Keratinocyte (primary cell): ENCODE results near the gene C10orf67. TPM values are rescaled to one million over a fixed set of nuclear protein-coding genes. Genes with fewer than 3 reads are reported as not detected.

ENCODE experiments used
- DNase-seq: peaks from one replicate; pipeline ENCODE4 v3.0.0-alpha.2; 2011; ENCODE audit warnings: low read depth, missing footprints, low spot score
- FAIRE-seq: peaks from 2 replicates; lab custom pipeline; 2011; peaks lifted over from hg19 to GRCh38; lab: Jason Lieb, UNC
- H2AFZ ChIP-seq: 2 replicates; pipeline ENCODE4 v1.6.0; 2012; ENCODE audit warnings: low read length, control low read depth, inconsistent platforms; ENCODE audit not compliant: control insufficient read depth
- H3K27ac ChIP-seq: 2 replicates; pipeline ENCODE4 v1.5.1; 2011; ENCODE audit warnings: low read length; ENCODE audit not compliant: control insufficient read depth, insufficient read depth
- H3K27me3 ChIP-seq: 3 replicates; pipeline ENCODE4 v1.6.0; 2011; ENCODE audit warnings: low read length; ENCODE audit not compliant: control insufficient read depth, insufficient read depth; ENCODE audit errors: extremely low read depth
- H3K36me3 ChIP-seq, 2 experiments: 2 replicates in 1 of 2; 3 replicates in 1 of 2; pipeline ENCODE4 v1.5.1; 2011; ENCODE audit warnings: low read length in 2 of 2, mild to moderate bottlenecking in 1 of 2; ENCODE audit not compliant: control insufficient read depth in 2 of 2, insufficient read depth in 2 of 2; ENCODE audit errors: extremely low read depth in 1 of 2
- H3K4me1 ChIP-seq: 3 replicates; pipeline ENCODE4 v1.5.1; 2011; ENCODE audit warnings: low read length; ENCODE audit not compliant: control insufficient read depth, insufficient read depth; ENCODE audit errors: extremely low read depth
- H3K4me2 ChIP-seq: 3 replicates; pipeline ENCODE4 v1.6.0; 2011; ENCODE audit warnings: low read depth, low read length; ENCODE audit not compliant: control insufficient read depth, insufficient read depth; ENCODE audit errors: extremely low read depth
- H3K4me3 ChIP-seq, 3 experiments: fragments of 200-600 bp in 1 of 3; sonication (generic) in 1 of 3; 2 replicates in 2 of 3; 3 replicates in 1 of 3; pipeline ENCODE4 v1.5.1; 2011 to 2016; ENCODE audit warnings: low read length in 3 of 3, mild to moderate bottlenecking in 3 of 3, control low read depth in 2 of 3, inconsistent platforms in 1 of 3, low read depth in 1 of 3, mixed read lengths in 1 of 3, mixed run types in 1 of 3, moderate library complexity in 1 of 3; ENCODE audit not compliant: control insufficient read depth in 2 of 3, insufficient read depth in 2 of 3; ENCODE audit errors: extremely low read depth in 1 of 3
- H3K79me2 ChIP-seq: 2 replicates; pipeline ENCODE4 v1.6.0; 2012; ENCODE audit warnings: low read length; ENCODE audit not compliant: control insufficient read depth, insufficient read depth
- H3K9ac ChIP-seq: 3 replicates; pipeline ENCODE4 v1.6.0; 2011; ENCODE audit warnings: low read length; ENCODE audit not compliant: control insufficient read depth, insufficient read depth; ENCODE audit errors: extremely low read depth
- H3K9me1 ChIP-seq: 3 replicates; pipeline ENCODE4 v1.6.0; 2011; ENCODE audit warnings: low read length; ENCODE audit not compliant: control insufficient read depth, insufficient read depth; ENCODE audit errors: extremely low read depth
- H3K9me3 ChIP-seq: 2 replicates; pipeline ENCODE4 v1.5.1; 2012; ENCODE audit warnings: low read depth, low read length; ENCODE audit not compliant: control insufficient read depth
- H4K20me1 ChIP-seq: 3 replicates; pipeline ENCODE4 v1.6.0; 2011; ENCODE audit warnings: low read length; ENCODE audit not compliant: control insufficient read depth, insufficient read depth; ENCODE audit errors: extremely low read depth
- EZH2 ChIP-seq: IDR thresholded peaks from one replicate; pipeline ENCODE4 v1.6.1; 2012; ENCODE audit warnings: inconsistent platforms, mild to moderate bottlenecking, low read length, moderate library complexity
- dilution Hi-C: fragments of 300-500 bp; cut with MboI; formaldehyde crosslinking; loops from one replicate; pipeline ENCODE4 v1.7.0; 2020; ENCODE audit warnings: low sequenced_read_pairs; ENCODE audit not compliant: extremely low pct_ligation_motif_present
- polyA plus RNA-seq, 5 experiments: library from polyadenylated mRNA; depleted of rRNA in 3 of 5; stranded (reverse) in 3 of 5; stranded (forward) in 1 of 5; unstranded in 1 of 5; fragments of >200 nt; gene quantifications; 1 replicate in 1 of 5; 2 replicates in 3 of 5; 3 replicates in 1 of 5; pipeline versions ENCODE4 v1.2.1 to v1.2.3, GENCODE V29; 2011 to 2012; ENCODE audit warnings: missing spikeins in 2 of 5, low read depth in 1 of 5, low replicate concordance in 1 of 5
- TF ChIP-seq, protein P1 (sequence below), 3 experiments: IDR thresholded peaks in 1 of 3; conservative IDR thresholded peaks in 1 of 3; optimal IDR thresholded peaks in 1 of 3; 2 replicates in 2 of 3; 3 replicates in 1 of 3; pipeline versions ENCODE3 to v1.5.1; 2011; ENCODE audit warnings: low read length in 3 of 3, mild to moderate bottlenecking in 3 of 3, moderate library complexity in 2 of 3, control low read depth in 1 of 3, inconsistent platforms in 1 of 3; ENCODE audit not compliant: insufficient read depth in 2 of 3; ENCODE audit errors: extremely low read depth in 1 of 3

C10orf67 gene
- polyA plus RNA-seq, 1 donor (not counting 4 experiments of a cell fraction or from before 2014, with no cell fraction given): 0.26 TPM

DNA sequence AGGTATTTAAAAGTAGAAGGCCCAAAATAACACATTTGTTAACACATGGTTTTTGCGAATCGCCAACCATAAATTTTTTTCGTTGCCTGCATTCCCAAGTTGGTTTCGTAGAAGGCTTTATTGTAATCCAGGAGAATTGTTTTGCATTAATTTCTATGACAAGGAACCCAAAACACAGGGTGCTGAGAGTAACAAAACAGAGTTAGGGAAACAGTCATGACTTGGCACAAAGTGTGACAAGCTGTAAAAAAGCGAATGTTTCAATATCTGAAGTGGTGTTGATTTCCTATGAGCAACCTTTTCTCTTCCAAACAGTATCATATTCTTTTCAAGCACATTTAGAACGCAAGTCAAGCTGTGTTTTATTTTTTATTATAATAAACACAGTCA is 63.6 kb downstream of the C10orf67 start:
- Histone ChIP-seq H3K4me3 (no peak overlapping the region), H4K20me1 (no peaks in the 10 kb centered on the region), H3K4me2 (no peak overlapping the region), H3K79me2 (no peaks in the 10 kb centered on the region), H3K36me3 (no peaks in the 10 kb centered on the region), H3K27me3 (no peaks in the 10 kb centered on the region), H3K9me3 (no peaks in the 10 kb centered on the region), H2AFZ (no peak overlapping the region), H3K9me1 (no peaks in the 10 kb centered on the region), H3K27ac (no peak overlapping the region), H3K4me1 (no peaks in the 10 kb centered on the region), H3K9ac (no peak overlapping the region)
- DNase-seq: no peak
- TF ChIP-seq, protein P1, sequence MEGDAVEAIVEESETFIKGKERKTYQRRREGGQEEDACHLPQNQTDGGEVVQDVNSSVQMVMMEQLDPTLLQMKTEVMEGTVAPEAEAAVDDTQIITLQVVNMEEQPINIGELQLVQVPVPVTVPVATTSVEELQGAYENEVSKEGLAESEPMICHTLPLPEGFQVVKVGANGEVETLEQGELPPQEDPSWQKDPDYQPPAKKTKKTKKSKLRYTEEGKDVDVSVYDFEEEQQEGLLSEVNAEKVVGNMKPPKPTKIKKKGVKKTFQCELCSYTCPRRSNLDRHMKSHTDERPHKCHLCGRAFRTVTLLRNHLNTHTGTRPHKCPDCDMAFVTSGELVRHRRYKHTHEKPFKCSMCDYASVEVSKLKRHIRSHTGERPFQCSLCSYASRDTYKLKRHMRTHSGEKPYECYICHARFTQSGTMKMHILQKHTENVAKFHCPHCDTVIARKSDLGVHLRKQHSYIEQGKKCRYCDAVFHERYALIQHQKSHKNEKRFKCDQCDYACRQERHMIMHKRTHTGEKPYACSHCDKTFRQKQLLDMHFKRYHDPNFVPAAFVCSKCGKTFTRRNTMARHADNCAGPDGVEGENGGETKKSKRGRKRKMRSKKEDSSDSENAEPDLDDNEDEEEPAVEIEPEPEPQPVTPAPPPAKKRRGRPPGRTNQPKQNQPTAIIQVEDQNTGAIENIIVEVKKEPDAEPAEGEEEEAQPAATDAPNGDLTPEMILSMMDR (optimal IDR thresholded peaks at IDR 0.05 in 1 of 3, IDR thresholded peaks at IDR 0.05 in 1 of 3, conservative IDR thresholded peaks at IDR 0.05 in 1 of 3; ENCODE audit: extremely low read depth in 1 of 3, insufficient read depth in 2 of 3, low read length in 3 of 3): no peak
- TF ChIP-seq EZH2: no peak
- dilution Hi-C loops: no loop called here
- FAIRE-seq: no peak

DNA sequence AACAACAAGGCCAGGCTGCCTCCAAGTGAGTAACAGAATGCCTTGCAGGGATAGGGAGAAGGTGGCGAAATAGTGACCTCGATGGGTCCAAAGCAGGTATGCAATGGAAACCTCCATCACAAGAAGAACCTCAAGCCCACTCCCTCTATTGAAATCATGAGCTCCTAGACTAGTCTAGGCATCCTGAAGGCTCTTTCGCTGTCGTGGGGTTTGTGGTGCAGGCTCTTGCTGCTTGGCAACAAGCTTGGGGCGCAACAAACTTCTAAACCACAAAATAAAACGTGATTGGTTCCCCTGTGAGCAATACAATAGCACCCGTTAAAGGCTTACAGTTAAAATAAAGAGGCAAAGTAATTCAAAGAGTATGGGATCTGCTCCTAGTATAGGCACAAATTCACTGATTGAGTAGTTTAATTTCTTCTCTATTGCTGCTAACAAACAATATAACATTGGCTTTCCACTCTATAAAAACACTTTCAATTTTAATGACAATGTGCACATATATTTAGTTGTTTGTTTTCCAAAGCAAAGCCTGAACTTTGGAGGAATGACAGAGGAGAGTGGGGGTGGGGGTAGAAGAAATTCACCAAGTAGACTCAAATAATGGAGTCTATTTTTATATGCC is 64.1 kb downstream of the C10orf67 start:
- Histone ChIP-seq H3K4me2 (no peak overlapping the region), H3K4me3 (no peak overlapping the region), H3K27me3 (no peaks in the 10 kb centered on the region), H4K20me1 (no peaks in the 10 kb centered on the region), H3K9me3 (no peaks in the 10 kb centered on the region), H3K9me1 (no peaks in the 10 kb centered on the region), H3K79me2 (no peaks in the 10 kb centered on the region), H3K4me1 (no peaks in the 10 kb centered on the region), H3K36me3 (no peaks in the 10 kb centered on the region), H3K27ac (no peak overlapping the region), H3K9ac (no peak overlapping the region), H2AFZ (no peak overlapping the region)
- TF ChIP-seq EZH2: no peak
- TF ChIP-seq, protein P1 (optimal IDR thresholded peaks at IDR 0.05 in 1 of 3, IDR thresholded peaks at IDR 0.05 in 1 of 3, conservative IDR thresholded peaks at IDR 0.05 in 1 of 3; ENCODE audit: extremely low read depth in 1 of 3, insufficient read depth in 2 of 3, low read length in 3 of 3): no peak
- dilution Hi-C loops: no loop called here
- FAIRE-seq (no peak), DNase-seq (no peak)
